Renal cortex interstitium (tissue), 11 donors: ENCODE measurements around the gene SHE. TPM values are rescaled to one million over a fixed set of nuclear protein-coding genes. Genes with fewer than 3 reads are reported as not detected.

Experiments
- DNase-seq, 11 donors: peaks; one replicate each; pipeline ENCODE4 v3.0.0-alpha.2; 2013; ENCODE audit warnings: low read depth in 9 of 11, low spot score in 4 of 11; ENCODE audit errors: extremely low read depth in 1 of 11
- polyA plus RNA-seq, 3 donors: library from polyadenylated mRNA; unstranded; fragments of 120-200 nt; gene quantifications; one replicate each; pipeline ENCODE4 v1.2.1, GENCODE V29; 2013; ENCODE audit not compliant: insufficient read length in 3 of 3

Gene SHE
- polyA plus RNA-seq, 3 donors: 9.9 to 12.3 (median 10.4) TPM

GRCh38 chr1:154463512-154463990 is 38.7 kb downstream of the SHE start:
- DNase-seq: no peak

DNA sequence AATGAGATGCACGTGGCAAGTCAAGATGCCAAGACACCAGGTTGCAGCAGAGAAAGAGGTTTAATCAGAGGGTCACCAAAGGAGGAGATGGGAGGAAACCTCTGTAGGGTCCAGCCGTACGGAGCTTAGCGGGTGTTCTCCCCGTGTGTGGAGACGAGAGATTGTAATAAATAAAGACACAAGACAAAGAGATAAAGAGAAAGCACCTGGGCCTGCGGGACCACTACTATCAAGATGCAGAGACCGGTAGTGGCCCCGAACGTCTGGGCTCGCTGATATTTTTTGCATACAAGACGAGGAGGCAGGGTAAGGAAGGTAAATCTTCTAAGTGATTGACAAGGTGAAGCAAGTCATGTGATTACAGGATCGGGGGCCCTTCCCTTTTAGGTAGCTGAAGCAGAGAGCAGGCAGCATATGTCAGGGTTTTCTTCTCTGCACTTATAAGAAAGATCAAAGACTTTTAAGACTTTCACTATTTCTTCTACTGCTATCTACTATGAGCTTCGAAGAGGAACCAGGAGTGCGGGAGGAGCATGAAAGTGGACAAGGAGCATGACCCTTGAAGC is 41.4 kb downstream of the SHE start:
- DNase-seq: no peak

GRCh38 chr1:154459080-154459479 is 43.1 kb downstream of the SHE start:
- DNase-seq: no peak

DNA sequence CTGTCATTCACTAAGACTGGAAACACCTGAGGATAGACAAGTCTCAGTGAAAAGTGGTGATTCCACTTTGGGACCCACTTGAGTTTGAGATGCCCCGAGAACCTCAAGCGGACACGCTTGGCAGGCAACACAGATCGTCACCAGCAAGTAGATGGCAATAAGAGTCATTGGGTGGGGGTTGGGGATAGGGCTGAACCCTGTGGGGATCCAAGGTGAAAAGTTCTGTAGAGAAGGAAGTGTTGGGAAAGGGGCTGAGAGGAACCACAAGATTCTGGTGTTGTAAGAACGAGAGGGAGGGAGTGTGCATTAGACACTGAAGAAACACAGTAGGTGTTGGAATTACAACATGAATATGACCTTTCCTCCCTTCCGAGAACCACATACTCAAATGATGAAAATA is 45.6 kb downstream of the SHE start:
- DNase-seq: no peak

DNA sequence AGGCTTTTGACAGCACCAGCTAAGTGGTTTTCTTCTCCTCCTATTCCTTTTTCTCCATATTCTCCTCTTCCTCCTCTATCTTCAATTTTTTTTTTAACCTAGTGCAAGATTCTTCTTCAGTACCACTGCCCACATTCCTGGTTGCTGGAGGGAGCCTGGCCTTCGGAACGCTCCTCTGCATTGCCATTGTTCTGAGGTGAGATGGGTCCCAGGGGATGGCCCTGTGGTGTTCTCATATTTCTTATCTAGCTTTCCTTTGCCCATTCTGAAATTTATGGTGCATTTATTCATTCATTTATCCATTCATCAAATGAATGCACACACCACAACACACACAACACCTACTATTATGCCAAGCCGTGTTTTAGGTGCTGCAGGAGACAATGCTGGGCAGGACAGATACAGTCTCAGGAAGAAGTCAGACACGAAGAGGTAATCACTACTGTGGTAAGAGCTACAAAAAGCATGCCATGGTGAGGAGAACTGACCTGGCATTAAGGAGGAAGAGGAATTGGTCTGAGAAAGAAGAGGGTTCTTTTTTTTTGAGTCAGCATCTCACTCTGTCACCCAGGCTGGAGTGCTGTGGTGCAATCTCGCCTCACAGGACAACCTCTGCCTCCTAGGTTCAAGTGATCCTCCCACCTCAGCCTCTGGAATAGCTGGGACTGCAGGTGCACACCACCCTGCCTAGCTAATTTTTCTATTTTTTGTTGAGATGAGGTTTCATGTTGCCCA is 47.7 kb downstream of the SHE start:
- DNase-seq: no peak

GRCh38 chr1:154453574-154454352 is 48.4 kb downstream of the SHE start:
- no peak for DNase-seq

DNA sequence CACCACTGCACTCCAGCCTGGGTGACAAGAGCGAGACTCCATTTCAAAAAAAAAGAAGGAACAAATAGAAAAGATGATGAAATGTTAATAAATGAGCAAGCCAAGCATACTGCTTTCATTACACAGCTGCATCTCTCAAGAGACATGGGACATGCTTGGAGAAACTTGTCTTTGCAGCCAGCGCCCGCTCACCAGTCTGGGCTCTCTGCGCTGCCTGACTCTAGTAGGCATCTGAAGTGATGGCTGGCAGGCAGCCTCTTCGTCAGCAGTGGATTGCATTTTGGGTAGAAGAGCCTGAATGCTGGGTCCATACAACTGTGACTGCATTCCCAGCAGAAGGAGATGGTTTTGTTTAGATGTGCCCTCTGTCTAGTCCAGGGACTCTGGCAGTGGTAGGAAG is 49.1 kb downstream of the SHE start:
- no peak for DNase-seq

DNA sequence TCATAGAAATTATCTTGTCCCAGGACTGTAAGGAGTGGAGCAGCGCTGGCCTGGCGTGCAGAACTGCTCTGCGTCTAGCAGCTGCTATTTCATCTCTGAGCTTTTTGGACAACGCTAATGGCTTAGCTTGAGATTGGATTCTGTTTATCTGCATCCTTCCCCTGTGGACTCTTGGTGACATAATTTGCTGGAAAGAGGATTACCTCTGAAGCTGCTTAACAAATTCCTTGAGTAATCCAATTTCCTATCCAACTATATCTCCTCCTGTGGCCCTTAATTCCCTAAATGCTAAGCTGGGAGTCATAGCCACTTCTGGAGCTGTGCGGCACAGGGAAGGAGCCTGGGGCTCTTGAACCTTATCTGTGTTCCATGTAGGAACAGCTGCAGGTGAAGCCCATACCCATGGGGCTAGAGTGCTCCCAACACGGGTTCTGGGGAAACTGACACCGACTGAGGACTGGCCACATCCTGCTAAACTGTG is 53.8 kb downstream of the SHE start:
- DNase-seq: no peak

DNA sequence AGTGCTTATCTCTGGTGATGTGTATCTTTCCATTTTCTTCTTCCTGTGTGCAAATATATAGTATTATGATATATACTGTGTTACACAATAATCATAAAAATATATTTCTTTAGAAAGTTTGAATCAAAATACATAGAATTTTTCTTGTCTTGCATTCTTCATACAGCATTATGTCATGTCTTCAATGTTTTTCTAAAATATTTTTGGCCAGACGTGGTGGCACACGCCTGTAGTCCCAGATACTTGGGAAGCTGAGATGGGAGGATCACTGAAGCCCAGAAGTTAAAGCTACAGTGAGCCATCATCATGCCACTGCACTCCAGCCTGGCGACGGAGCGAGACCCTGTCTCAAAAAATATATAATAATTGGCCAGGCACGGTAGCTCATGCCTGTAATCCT is 55.4 kb downstream of the SHE start:
- no peak for DNase-seq

GRCh38 chr1:154446292-154446691 is 55.9 kb downstream of the SHE start:
- DNase-seq: no peak

GRCh38 chr1:154445040-154445472 is 57.2 kb downstream of the SHE start:
- no peak for DNase-seq

- no peak for DNase-seq
Observed at GRCh38 chr1:154443274-154444013, 58.8 kb downstream of the SHE start.

DNA sequence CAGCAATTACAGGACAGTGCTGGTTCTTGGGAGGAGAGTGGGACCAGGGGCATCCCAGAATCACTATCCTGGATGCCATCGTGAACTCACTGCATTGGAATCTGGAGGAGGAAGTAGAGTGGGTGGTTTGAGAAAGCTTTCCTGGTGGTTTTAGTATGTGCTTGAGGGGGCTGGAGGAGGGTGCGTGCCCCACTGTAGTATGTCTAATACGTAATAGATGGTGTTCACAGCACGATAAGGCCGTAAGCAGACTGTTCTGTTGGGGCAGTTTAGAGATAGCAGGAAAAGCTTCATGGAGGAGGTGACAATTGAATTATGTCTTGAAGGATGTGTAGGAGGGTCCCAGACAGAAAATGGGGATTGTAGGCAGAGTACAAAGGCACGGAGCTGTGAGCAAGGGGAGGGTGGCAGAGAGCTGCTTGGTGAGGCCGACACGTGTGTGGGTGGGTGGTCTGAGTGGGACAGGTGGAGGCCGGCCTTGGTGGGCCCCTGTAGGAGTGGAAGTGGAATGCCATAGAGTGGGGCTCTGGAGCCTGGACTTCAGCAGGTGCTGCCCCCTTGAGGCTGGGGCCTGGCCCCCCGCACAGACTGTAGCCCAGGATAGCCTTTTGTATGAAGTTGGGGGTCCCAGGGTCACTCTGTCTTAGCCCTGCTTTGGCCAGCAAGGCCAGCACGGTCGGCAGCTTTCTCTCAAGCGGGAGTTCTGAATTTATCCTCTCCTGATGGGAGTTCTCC is 60.0 kb downstream of the SHE start:
- DNase-seq: no peak

DNA sequence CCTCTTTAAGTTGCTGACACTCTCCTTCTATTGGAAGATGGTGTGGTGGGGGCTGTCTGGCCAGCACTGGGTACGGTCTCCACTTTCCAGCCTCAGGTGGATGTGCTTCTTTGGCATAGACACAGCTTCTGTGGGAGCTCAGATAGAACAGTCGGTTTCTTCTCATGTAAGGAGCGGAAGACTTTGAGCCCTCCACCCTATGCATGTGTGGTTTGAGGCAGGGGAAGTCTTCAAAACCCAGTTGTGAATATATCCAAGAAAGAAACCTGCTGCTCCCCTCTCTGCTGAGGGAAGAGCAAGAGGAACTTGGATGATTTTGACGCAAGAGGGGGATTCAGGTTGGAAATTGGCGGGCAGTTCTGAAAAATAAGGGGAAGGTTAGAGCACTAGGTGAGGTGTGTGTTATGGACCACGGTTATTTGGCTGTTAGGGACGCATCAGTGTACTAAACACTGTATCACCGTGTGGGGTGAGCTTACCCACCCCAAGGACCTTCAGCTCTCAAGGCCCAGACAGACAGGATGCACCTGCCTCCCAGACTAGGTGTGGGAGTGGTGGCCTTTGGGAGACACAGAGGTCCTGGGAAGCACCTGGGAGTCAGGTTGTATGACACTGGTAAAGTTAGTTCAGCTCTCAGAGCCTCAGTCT is 60.8 kb downstream of the SHE start:
- no peak for DNase-seq

DNA sequence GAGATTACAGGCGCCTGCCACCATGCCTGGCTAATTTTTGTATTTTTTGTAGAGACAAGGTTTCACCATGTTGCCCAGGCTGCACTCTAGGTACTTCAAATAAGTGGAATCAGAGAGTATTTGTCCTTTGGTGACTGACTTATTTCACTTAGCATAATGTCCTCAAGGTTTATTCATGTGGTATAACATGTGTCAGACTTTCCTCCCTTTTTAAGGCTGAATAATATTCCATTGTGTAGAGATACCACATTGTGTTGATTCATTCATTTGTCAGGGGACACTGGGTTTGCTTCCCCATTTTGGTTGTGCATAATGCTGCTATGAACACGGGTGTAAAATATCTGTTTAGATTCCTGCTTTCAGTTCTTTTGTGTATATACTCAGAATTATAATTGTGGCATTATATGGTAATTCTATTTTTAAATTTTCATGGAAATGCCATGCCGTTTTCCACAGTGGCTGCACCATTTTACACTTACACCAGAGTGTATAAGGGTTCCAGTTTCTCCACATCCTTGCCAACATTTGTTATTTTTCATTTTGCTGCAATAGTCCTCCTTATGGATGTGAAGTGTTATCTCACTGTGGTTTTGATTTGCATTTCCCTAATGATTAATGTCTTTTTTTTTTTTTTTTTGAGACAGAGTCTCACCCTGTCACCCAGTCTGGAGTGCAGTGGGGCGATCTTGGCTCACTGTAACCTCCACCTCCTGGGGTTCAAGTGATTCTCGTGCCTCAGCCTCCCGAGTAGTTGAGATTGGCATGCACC is 62.0 kb downstream of the SHE start:
- DNase-seq: no peak

GRCh38 chr1:154436433-154436832 is 65.8 kb downstream of the SHE start:
- DNase-seq: no peak

GRCh38 chr1:154435599-154436200 is 66.5 kb downstream of the SHE start:
- no peak for DNase-seq
